K562 (cell line): Measurements from ENCODE around the gene GATA2. TPM values are rescaled to one million over a fixed set of nuclear protein-coding genes. Genes with fewer than 3 reads are reported as not detected.

ENCODE experiments used
- ATAC-seq: fragments of 200-7000 bp; cut with Tn5 transposase; 3 replicates; pipeline ENCODE4 v1.9.1; 2020; ENCODE audit warnings: moderate library complexity
- BruUV-seq: library from RNA; stranded (reverse); fragments of 400-500 nt; replicated peaks from 2 replicates; lab custom pipeline; 2021; lab: Mats Ljungman, UMichigan
- CTCF ChIA-PET: fragments of 300-600 bp; formaldehyde crosslinking; extraction: SDS; loops from one replicate; lab custom pipeline; 2021; ENCODE audit warnings: low intra/inter-chr PET ratio; lab: Yijun Ruan, JAX
- POLR2A ChIA-PET: fragments of 300-600, 350-650 bp; sonication (Branson Sonifier 250); formaldehyde crosslinking; extraction: SDS; loops from one replicate; lab custom pipeline; 2021; ENCODE audit warnings: antibody characterized with exemption, inconsistent platforms; lab: Yijun Ruan, JAX
- DNase-seq, 4 experiments: peaks; one replicate each; pipeline versions ENCODE4 v3.0.0 to v3.0.0-alpha.2; 2011 to 2018; ENCODE audit warnings: low spot score in 3 of 4, mixed read lengths in 3 of 4; ENCODE audit errors: extremely low read depth in 1 of 4
- FAIRE-seq: peaks from 2 replicates; lab custom pipeline; 2011; peaks lifted over from hg19 to GRCh38; lab: Jason Lieb, UNC
- H2AFZ ChIP-seq: 2 replicates; pipeline ENCODE4 v1.6.0; 2011; ENCODE audit warnings: low read depth, low read length, control low read depth, inconsistent platforms
- H3K27ac ChIP-seq: fragments of 200-600 bp; 3 replicates; pipeline ENCODE4 v1.8.0; 2011; ENCODE audit warnings: low read depth, mild to moderate bottlenecking, control low read depth, inconsistent platforms, low read length, moderate library complexity, mixed read lengths; ENCODE audit errors: extremely low read depth
- H3K27me3 ChIP-seq, 2 experiments: fragments of 300-600 bp in 1 of 2; 2 replicates in 1 of 2; 3 replicates in 1 of 2; pipeline versions ENCODE4 v1.6.0 to v1.8.0; 2011; ENCODE audit warnings: inconsistent platforms in 2 of 2, low read length in 2 of 2, mild to moderate bottlenecking in 1 of 2, mixed read lengths in 1 of 2, moderate library complexity in 1 of 2; ENCODE audit not compliant: control insufficient read depth in 2 of 2, insufficient read depth in 2 of 2
- H3K36me3 ChIP-seq: fragments of 300-600 bp; 3 replicates; pipeline ENCODE4 v1.8.0; 2011; ENCODE audit warnings: mild to moderate bottlenecking, low read length, inconsistent platforms; ENCODE audit not compliant: control insufficient read depth, insufficient read depth
- H3K4me1 ChIP-seq, 2 experiments: fragments of 200-600 bp in 1 of 2; replicated peaks in 1 of 2; 2 replicates in 1 of 2; 3 replicates in 1 of 2; pipeline versions ENCODE4 v1.5.1 to v1.8.0; 2011; ENCODE audit warnings: inconsistent platforms in 2 of 2, low read length in 2 of 2, mild to moderate bottlenecking in 1 of 2, mixed read lengths in 1 of 2, moderate library complexity in 1 of 2; ENCODE audit not compliant: control insufficient read depth in 2 of 2, insufficient read depth in 2 of 2
- H3K4me2 ChIP-seq: 2 replicates; pipeline ENCODE4 v1.6.1; 2011; ENCODE audit warnings: low read length, control low read depth, inconsistent platforms, mixed read lengths; ENCODE audit not compliant: insufficient read depth
- H3K4me3 ChIP-seq: fragments of 200-600 bp; sonication (generic), shearing (Covaris generic); 2 replicates; pipeline ENCODE4 v1.5.1; 2016; ENCODE audit warnings: control low read depth, inconsistent platforms
- H3K79me2 ChIP-seq: fragments of 200-600 bp; 3 replicates; pipeline ENCODE4 v1.8.0; 2011; ENCODE audit warnings: low read length, inconsistent platforms; ENCODE audit not compliant: control insufficient read depth, insufficient read depth
- H3K9ac ChIP-seq, 2 experiments: 2 replicates each; pipeline versions ENCODE4 v1.6.0 to v1.6.1; 2011; ENCODE audit warnings: low read depth in 2 of 2, low read length in 2 of 2, control low read depth in 1 of 2, inconsistent platforms in 1 of 2, mild to moderate bottlenecking in 1 of 2, mixed read lengths in 1 of 2; ENCODE audit not compliant: insufficient read depth in 1 of 2
- H3K9me1 ChIP-seq: one replicate; pipeline ENCODE4 v1.6.0; 2011; ENCODE audit warnings: inconsistent platforms, mild to moderate bottlenecking, low read length, moderate library complexity; ENCODE audit not compliant: control insufficient read depth, insufficient read depth
- H3K9me3 ChIP-seq: replicated peaks from 2 replicates; pipeline ENCODE4 v1.5.1; 2011; ENCODE audit warnings: low read depth, low read length, inconsistent platforms; ENCODE audit not compliant: control insufficient read depth, insufficient read depth
- H4K20me1 ChIP-seq: replicated peaks from 2 replicates; pipeline ENCODE4 v1.6.1; 2011; ENCODE audit warnings: low read length, inconsistent platforms, mixed read lengths; ENCODE audit not compliant: control insufficient read depth, insufficient read depth
- ARID1B ChIP-seq: fragments of 450-650 bp; IDR thresholded peaks from 2 replicates; pipeline ENCODE4 v1.6.1; 2016; ENCODE audit warnings: antibody characterized with exemption, mild to moderate bottlenecking, inconsistent platforms
- CTCF ChIP-seq, 3 experiments: IDR thresholded peaks in 2 of 3; conservative IDR thresholded peaks in 1 of 3; 2 replicates each; pipeline ENCODE4 v1.5.1; 2011 to 2012; ENCODE audit warnings: low read length in 3 of 3, mild to moderate bottlenecking in 3 of 3, control low read depth in 2 of 3, improper control_type of control experiment in 1 of 3, inconsistent platforms in 1 of 3, low read depth in 1 of 3, mixed read lengths in 1 of 3, moderate library complexity in 1 of 3; ENCODE audit not compliant: insufficient read depth in 2 of 3
- HINFP ChIP-seq: fragments of 450-650 bp; conservative IDR thresholded peaks from 2 replicates; pipeline ENCODE4 v1.6.1; 2016; ENCODE audit warnings: missing genetic modification characterization, low read depth, mild to moderate bottlenecking, control low read depth, missing compliant biosample characterization
- ID3 ChIP-seq, 2 experiments: fragments of 250-450 bp in 1 of 2; fragments of 450-650 bp in 1 of 2; sonication (Bioruptor Pico) in 1 of 2; IDR thresholded peaks; 2 replicates each; pipeline versions ENCODE4 v1.6.1 to v1.8.0; 2016 to 2021; ENCODE audit warnings: mild to moderate bottlenecking in 2 of 2, moderate library complexity in 2 of 2, missing compliant biosample characterization in 1 of 2, missing genetic modification characterization in 1 of 2
- KLF10 ChIP-seq: fragments of 250-450 bp; sonication (Bioruptor Pico); IDR thresholded peaks from 2 replicates; pipeline ENCODE4 v1.6.1; 2021; ENCODE audit warnings: matching md5 sums
- NR2C2 ChIP-seq, 2 experiments: fragments of 200-800 bp in 1 of 2; sonication (Bioruptor generic) in 1 of 2; sonication (generic) in 1 of 2; formaldehyde crosslinking in 1 of 2; IDR thresholded peaks; 2 replicates each; pipeline versions ENCODE4 v1.6.1 to v1.8.0; 2016 to 2022; ENCODE audit warnings: mild to moderate bottlenecking in 1 of 2, missing compliant biosample characterization in 1 of 2, missing genetic modification characterization in 1 of 2, missing genetic modification reagents in 1 of 2
- REST ChIP-seq, 2 experiments: fragments of 450-650 bp; formaldehyde crosslinking in 1 of 2; IDR thresholded peaks; 2 replicates each; pipeline versions ENCODE4 v1.4.0 to v1.6.1; 2014 to 2020; ENCODE audit warnings: mild to moderate bottlenecking in 2 of 2, borderline replicate concordance in 1 of 2, low read depth in 1 of 2
- ZNF77 ChIP-seq: fragments of 250-450 bp; sonication (Bioruptor Pico); IDR thresholded peaks from 2 replicates; pipeline ENCODE4 v1.5.0; 2020
- WGBS: fragments of 100-300 bp; shearing (Covaris generic); methylation state at CpG from one replicate; pipeline ENCODE4 v1.1.6; 2016; ENCODE audit warnings: low coverage, mixed read lengths; ENCODE audit not compliant: insufficient coverage; ENCODE audit errors: missing lambda C conversion rate; 5-methylcytosine and 5-hydroxymethylcytosine counted together
- in situ Hi-C: fragments of 300-500 bp; cut with MboI; formaldehyde crosslinking; loops from 4 replicates; pipeline ENCODE4 v1.15.0; 2018; ENCODE audit warnings: inconsistent platforms, mixed read lengths
- intact Hi-C: fragments of 100-400 bp; cut with micrococcal nuclease; formaldehyde crosslinking; loops from 2 replicates; pipeline ENCODE4 v1.14.2; 2022
- polyA plus RNA-seq, 8 experiments: library from polyadenylated mRNA; depleted of rRNA in 4 of 8; stranded (reverse) in 5 of 8; unstranded in 3 of 8; fragments of >200 nt; fragmentation: Nextera tagmentation in 2 of 8; fragmentation: Illumina TruSeq in 1 of 8; extraction: Ambion mirVana in 2 of 8; extraction: Trizol in 1 of 8; gene quantifications; 2 replicates each; pipeline versions ENCODE4 v1.2.1 to v1.2.3, GENCODE V29; 2011 to 2014; ENCODE audit warnings: inconsistent platforms in 1 of 8, missing spikeins in 1 of 8
- total RNA-seq, 7 experiments: library from RNA; depleted of rRNA in 6 of 7; stranded (reverse); fragments of >200 nt in 6 of 7; fragmentation: Illumina TruSeq in 2 of 7; extraction: Trizol in 2 of 7; gene quantifications; 2 replicates each; pipeline versions ENCODE4 v1.2.1 to v1.2.3, GENCODE V29; 2011 to 2021; ENCODE audit warnings: low replicate concordance in 1 of 7

The GATA2 gene
- total and polyA plus RNA-seq, 9 of the 15 experiments (the other 6 are each of a cell fraction or from before 2014, with no cell fraction given) = 8.5 to 218 (median 50.8) TPM

GRCh38 chr3:128464188-128464587 is 28.8 kb downstream of the GATA2 start:
- peaks cover 3% of the 10 kb centered on the region for H3K9me1 ChIP-seq
- BruUV-seq = no TSS peak
- FAIRE-seq = no peak
- TF ChIP-seq NR2C2 (CRISPR knock-in tag; IDR thresholded peaks at IDR 0.05) = no peak
- TF ChIP-seq NR2C2 (tag; IDR thresholded peaks at IDR 0.05) = no peak
- TF ChIP-seq KLF10 (CRISPR knock-in tag) = no peak
- TF ChIP-seq REST (IDR thresholded peaks at IDR 0.05; ENCODE audit: borderline replicate concordance) = peak; percentile 46; the same call in 1 of the 2 replicates
- TF ChIP-seq REST (CRISPR knock-in tag; IDR thresholded peaks at IDR 0.05; ENCODE audit: low read depth) = no peak
- no peak for TF ChIP-seq ARID1B
- no peak for TF ChIP-seq HINFP
- no peak for TF ChIP-seq ZNF77 (CRISPR knock-in tag)
- peak; percentile 54 to 58 (median 57) for TF ChIP-seq CTCF (IDR thresholded peaks at IDR 0.05 in 2 of 3, conservative IDR thresholded peaks at IDR 0.05 in 1 of 3; ENCODE audit: insufficient read depth in 2 of 3, low read depth in 1 of 3, low read length in 3 of 3)
- no peak for TF ChIP-seq ID3 (CRISPR knock-in tag; IDR thresholded peaks at IDR 0.05)
- no peak for TF ChIP-seq ID3 (tag; IDR thresholded peaks at IDR 0.05)

More at GRCh38 chr3:128464188-128464587, 28.8 kb downstream of the GATA2 start:
- Histone ChIP-seq H3K36me3 (no peaks in the 10 kb centered on the region), H3K27me3 (peaks cover 4 to 21% of the 10 kb centered on the region in 2 experiments; a peak in 4 of 5 replicates), H4K20me1 (no peaks in the 10 kb centered on the region), H3K9ac (no peak overlapping the region), H3K4me3 (no peak overlapping the region), H3K9me3 (no peaks in the 10 kb centered on the region), H3K4me2 (no peak overlapping the region), H3K4me1 (peaks cover 4 to 23% of the 10 kb centered on the region in 2 experiments; a peak in 4 of 5 replicates), H3K79me2 (no peaks in the 10 kb centered on the region), H2AFZ (no peak overlapping the region), H3K27ac (no peak overlapping the region)
- intact Hi-C loops (no loop called here), in situ Hi-C loops (no loop called here)
- ChIA-PET POLR2A (interaction anchor here (1.6 to 2.8 kb wide), 2 partner anchors 12 to 16 kb away, joined by 7 to 20 read pairs; no protein-coding TSS in a partner anchor), CTCF (no interaction called here)
- 21% methylated on average over 6 of the region's 7 CpGs for WGBS
- DNase-seq (peak in 3 of 4 experiments; percentile 37 to 49 (median 42)), ATAC-seq (peak; percentile 80)
